GM21723 (cell line): ENCODE data around the gene ST3GAL3.

ENCODE experiments used
- ATAC-seq: cut with Tn5 transposase; IDR thresholded peaks from one replicate; pipeline ENCODE4 v1.9.1; 2021; ENCODE audit warnings: mild to moderate bottlenecking, moderate library complexity; ENCODE audit not compliant: unreplicated experiment

Gene ST3GAL3

DNA sequence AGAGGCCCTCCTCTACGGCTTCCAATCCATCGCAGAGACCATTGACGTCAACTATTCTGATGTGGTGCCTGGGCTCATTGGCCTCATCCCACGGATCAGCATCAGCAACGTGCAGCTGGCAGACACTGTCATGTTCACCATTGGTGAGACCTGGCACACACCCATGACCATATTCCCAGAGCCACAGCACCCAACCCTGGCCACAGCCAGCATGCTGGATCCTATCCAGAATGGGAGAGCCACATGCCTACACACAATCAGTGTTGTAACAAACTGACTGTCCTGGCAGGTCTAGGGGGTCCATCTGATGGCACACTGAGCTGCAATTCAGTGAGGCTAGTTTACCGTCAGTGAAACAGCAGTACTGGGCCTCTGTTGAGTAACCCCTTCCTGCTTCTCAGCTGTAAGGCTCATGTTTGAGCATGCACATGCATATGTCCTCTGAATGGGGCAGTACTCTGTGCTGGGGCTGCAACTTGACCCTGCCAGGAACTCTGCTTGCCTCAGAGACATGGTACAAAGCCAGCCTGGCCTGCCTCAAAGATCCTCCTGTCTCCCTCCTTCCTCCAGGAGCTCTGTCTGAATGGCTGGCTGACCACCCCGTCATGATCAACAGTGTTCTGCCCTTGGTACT lies 250.2 kb downstream of the ST3GAL3 start:
- no peak for ATAC-seq

DNA sequence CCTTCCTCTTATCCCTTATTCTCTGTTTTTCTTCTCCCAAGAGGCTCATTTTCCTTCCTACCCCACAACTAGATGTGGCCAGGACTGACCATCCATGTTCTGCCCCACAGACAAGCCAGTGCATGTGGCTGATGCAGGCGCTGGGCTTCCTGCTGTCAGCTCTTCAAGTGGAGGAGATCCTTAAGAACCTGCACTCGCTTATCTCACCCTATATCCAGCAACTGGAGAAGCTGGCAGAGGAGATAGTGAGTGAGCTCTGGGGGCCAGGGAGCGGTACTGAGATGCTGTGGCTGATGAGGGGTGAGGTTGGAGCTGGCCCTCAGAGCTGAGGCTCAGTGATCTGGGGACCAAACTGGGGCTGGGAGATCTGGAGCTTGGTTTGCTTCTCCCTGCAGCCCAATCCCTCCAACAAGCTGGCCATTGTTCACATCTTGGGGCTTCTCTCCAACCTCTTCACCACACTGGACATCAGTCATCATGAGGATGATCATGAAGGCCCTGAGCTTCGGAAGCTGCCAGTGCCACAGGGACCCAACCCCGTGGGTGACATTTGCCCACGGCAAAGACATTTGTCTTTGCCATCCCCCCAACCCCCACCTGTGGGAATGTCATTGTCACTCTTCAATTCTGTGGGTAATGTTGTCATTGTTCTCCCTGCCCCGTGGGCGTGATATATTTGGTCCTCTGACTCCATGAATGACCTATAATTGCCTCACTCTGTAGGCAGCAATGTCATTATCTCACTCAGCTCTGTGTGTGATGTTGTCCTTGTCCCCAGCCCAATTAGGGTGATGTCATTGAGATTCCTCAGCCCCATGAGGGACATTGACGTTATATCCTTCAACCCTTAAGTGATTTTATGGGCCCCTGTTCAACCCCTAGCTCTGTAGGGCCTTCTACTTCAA lies 251.3 kb downstream of the ST3GAL3 start:
- ATAC-seq, result no peak

DNA sequence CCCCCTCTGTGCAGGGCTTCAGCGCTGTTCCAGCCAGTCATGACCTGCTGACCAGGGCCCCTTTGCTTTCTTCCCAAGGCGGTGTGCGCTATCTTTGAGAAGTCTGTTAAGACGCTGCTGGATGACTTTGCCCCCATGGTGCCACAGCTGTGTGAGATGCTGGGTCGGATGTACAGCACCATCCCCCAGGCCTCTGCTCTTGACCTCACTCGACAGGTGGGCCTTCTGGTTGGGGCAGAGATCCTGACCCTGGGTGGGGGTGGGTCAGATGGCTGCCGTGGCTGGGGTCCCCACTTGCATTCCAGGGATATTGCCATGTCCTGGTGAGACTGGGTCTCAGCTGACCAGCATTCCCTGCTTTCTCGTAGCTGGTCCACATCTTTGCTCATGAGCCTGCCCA lies 253.5 kb downstream of the ST3GAL3 start:
- no peak for ATAC-seq

DNA sequence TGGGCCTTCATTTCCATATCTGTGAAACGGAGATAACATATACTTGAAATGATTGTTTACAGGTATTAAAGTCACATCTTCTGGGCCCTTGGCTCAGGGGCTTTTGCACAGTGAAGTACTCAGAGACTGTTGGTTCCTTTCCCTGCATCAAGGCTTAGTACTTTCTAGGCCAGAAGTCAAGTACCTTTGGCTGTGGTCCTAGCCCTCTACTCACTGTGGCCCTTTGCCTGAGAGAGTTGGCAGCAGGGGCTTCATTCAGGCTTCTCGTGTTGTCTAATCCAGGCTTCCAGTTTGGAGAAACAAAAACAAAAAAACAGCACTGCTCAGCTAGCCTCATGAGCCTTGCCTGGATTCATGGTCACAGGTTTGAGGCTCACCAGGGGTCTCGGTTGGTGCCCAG lies 254.4 kb downstream of the ST3GAL3 start:
- ATAC-seq, result no peak

DNA sequence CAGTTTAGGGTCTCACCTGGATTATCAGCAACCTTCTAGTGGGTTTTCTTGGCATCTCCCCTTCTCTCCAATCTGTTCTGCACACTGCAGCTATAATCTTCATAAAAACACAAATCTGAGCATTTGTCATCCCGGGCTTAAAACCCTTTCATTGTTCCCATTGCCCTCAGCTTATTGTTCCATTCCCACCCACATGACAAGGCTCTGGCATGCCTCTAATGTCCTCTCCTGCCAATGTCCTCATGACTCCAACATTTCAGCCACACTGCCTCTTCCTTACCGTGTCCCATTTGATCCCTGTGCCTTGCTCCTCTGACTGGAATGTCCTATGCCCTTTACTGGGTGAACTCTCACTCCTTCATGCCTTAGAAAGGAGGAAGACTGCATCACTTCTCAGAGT lies 255.0 kb downstream of the ST3GAL3 start:
- ATAC-seq, result no peak

DNA sequence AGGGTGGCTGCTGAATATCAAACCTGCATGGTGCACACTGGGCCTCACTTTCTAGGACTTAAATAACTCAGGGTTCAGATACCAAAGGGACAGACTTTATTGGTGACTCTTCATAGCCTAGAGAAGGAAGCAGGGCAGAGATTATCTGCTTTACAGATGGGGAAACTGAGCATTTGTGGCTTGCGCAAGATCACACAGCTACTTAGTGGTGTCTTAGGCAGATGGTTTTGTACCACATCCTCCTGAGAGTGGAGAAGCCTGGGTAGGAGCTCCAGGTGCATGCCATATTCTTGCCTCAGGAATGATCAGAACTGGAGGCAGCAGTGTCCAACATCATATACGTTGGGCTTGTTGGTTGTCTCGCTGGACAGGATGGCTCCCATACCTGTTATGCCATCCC lies 255.7 kb downstream of the ST3GAL3 start:
- ATAC-seq, result no peak

DNA sequence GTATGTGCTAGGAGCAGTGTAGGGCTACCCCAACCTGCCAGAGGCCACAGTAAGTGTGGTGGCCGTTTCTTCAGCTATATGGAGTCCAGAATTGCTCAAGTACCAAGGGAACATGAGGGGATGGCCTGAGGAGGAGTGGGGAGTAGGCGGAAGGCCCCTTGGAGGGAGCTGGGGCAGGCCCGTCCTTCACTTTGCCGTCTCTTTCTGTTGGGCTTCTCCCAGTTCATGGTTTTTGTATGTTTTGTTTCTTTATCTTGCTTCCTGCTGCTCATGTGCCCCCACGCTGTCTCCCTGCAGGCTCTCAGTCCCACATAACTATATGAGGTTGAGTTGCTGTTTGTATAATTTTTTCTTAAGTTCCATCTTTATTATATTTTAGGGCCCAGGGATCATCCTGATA lies 256.6 kb downstream of the ST3GAL3 start:
- no peak for ATAC-seq

DNA sequence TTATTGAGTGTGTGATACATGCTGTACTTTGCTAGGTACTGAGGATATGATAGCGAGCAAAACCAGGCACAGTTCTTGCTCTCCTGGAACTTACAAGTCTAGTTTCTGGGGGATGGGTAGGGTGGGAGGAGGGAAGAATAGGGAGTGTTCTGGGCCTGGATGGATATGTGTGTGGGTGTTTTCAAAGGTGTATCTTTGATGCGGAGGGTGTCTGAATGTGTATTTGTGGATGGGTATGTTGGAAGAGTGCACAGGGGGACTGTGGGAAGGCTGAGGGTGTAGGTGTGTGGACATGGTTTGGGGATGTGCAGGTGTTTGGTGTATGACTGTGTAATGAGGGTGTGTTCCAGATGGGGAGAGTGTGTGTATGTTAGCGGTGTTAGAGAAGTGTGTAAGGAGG lies 258.0 kb downstream of the ST3GAL3 start:
- ATAC-seq, result no peak

DNA sequence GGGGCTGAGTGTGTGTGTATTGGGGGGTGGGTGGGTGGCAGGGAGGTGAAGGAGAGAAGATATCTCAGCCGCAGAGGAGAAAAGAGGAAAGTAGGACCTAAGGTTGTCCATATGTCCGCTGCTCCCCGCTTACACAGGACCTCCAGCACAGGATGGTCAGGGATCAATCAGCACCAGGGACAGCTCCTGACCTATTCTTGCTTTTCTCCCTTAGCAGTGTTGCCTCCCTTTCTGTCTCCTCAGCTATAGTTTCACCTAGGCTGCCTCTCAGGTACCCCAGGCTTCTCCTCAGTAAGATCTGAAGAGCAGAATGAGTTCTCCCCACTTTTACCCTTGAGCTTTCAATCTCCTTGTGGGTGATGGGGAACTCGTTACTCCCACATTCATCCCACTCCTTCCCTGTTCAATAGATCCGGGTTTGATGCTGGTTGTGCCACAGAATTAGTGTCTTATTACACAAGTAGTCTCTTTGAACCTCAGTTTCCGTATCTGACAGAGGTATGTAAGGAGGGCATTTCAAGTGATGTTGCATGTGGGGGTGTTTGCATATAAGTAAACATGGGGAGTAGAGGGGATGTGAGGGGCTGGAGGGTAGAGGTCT lies 261.1 kb downstream of the ST3GAL3 start:
- no peak for ATAC-seq

DNA sequence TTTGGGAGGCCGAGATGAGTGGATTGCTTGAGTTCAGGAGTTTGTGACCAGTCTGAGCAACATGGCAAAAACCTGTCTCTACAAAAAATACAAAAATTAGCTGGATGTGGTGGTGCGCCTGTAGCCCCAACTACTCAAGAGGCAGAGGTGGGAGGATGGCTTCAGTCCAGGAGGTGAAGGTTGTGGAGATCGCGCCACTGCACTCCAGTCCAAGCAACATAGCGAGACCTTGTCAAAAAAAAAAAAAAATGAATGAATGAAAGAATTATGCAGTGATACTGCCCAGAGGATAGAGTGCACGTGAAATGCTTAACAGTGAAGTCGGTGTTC lies 262.0 kb downstream of the ST3GAL3 start:
- no peak for ATAC-seq

DNA sequence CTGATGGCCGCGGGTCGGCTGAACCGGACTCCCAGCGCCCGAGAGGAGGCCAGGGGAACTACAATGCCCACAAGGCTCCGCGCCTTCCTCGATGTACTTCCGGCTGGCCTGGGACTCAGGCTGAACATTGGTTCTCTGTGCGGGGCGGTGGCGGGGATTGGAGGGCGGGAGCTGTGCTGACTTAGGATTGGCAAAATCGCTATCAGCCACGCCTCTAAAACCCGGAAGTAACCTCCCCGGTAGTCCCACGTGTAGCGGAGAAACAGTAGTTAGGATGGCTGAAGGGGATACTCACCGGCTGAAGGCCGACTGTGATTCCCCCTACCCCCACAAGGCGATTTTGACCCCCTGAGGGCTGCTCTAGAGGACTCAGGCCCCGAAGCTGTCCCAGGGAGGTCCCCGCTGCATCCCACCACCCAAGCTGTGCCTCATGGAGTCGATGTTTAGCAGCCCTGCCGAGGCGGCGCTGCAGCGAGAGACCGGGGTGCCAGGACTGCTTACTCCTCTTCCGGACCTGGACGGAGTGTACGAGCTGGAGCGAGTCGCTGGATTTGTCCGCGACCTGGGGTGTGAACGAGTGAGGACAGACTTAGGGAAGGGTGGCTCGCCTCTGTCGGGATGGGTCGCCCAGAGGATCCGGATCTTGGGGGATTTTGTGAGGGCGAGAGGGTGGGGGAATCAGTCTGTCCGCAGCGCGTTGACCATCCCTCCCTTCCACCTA lies 262.6 kb downstream of the ST3GAL3 start, which contains the start of gene DPH2:
Gene DPH2 (plus strand): TSS at position 265 of the 721 bp plus-strand sequence. CDS start 166 bp downstream, at position 431.
- ATAC-seq, result peak; percentile 70

DNA sequence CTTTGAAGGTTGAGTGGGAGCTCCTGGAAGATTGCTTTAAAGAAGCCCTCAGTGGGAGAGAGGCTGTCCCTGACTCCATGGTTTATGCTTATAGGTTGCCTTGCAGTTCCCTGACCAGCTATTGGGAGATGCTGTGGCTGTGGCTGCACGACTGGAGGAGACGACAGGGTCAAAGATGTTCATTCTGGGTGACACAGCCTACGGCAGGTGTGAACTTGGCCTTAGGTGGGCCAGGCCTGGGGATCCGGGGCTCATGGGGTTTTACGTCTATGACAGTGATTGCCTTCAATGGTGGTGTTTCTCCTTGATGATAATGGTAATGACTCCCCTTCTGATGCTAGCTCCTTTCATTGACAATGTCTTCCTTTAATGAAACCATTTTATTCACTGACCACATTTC lies 263.2 kb downstream of the ST3GAL3 start:
- no peak for ATAC-seq

DNA sequence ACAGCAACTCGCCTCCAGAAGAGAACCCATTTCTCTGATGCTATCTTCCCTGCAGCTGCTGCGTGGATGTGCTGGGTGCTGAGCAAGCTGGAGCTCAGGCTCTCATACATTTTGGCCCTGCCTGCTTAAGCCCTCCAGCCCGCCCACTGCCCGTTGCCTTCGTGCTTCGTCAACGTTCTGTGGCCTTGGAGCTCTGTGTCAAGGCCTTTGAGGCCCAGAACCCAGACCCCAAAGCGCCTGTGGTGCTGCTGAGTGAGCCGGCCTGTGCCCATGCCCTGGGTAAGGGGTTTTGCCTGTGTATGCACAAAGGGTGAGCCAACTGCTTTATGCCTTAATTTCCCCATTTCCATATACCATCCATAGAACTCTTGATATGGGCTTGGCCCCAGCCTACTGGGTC lies 263.6 kb downstream of the ST3GAL3 start:
- ATAC-seq, result no peak

DNA sequence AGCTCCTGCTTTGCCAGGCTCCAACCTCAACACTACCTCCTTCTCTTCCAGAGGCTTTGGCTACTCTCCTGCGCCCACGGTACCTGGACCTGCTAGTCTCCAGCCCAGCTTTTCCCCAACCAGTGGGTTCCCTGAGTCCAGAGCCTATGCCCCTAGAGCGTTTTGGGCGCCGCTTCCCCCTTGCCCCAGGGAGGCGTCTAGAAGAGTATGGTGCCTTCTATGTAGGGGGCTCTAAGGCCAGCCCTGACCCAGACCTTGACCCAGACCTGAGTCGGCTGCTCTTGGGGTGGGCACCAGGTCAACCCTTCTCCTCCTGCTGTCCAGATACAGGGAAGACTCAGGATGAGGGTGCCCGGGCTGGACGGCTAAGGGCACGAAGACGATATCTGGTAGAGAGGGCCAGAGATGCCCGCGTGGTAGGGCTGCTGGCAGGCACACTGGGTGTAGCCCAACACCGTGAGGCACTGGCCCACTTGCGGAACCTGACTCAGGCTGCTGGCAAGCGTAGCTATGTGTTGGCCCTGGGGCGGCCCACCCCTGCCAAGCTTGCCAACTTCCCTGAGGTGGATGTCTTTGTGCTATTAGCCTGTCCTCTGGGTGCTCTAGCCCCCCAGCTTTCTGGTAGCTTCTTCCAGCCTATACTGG lies 264.1 kb downstream of the ST3GAL3 start:
- no peak for ATAC-seq

DNA sequence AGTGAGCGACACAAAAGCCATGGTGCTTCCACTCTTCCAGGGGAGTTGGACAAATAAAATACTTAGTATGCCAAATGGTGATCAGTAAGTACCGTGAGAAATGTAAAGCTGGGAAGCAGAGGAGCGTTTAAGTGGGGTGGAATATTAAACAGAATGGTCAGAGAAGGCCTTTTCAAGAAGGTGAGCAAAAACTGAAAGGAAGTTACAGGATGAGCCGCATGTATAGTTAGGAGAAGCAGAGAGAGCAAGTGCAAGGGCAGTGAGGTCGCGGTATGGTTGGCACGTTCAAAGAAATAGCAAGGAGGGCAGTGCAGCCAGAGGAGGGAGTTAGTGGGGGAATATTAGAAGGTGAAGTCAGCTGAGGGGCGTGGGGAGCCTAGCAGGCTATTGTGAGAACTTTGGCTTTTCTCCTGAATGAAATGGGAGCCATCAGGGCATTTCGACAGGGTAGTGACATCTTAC lies 266.7 kb downstream of the ST3GAL3 start:
- no peak for ATAC-seq

DNA sequence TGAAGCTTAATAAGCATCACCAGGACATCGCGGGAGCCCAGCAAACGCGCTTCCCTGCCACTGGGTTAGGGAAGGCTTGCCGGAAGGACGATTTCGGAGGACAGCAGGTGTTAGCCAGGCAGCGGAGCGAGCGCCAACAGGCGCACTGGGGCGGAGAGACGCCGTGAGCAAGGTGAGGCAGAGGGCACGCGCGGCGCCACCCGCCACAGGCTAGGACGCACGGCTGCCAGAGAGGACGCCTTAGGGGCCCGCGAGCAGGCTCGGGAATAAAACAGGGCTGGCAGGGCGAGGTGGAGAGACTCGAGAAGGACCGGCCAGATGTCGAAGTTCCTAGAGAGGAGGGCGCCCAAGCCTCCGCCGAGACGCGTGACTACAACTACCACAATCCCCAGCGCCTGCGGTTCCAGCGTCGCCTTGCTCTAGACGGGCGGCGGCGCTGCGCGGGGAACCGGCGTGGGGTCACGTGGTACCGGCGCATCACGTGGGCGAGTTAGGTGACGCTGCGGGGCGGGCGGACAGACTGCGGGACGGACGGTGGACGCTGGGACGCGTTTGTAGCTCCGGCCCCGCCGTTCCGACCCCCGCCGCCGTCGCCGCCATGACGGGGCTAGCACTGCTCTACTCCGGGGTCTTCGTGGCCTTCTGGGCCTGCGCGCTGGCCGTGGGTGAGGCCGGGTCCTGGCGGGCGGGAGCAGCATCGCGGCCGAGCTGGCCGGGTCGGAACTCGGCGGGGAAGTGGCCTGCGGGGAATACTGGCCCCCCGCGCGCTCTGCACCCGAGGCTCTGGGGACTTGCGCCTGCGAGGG lies 267.3 kb downstream of the ST3GAL3 start, which contains the start of gene ATP6V0B:
Gene ATP6V0B (plus strand): TSS at position 518 of the 806 bp plus-strand sequence. CDS start 81 bp downstream, at position 599.
- ATAC-seq, result peak; percentile 61

DNA sequence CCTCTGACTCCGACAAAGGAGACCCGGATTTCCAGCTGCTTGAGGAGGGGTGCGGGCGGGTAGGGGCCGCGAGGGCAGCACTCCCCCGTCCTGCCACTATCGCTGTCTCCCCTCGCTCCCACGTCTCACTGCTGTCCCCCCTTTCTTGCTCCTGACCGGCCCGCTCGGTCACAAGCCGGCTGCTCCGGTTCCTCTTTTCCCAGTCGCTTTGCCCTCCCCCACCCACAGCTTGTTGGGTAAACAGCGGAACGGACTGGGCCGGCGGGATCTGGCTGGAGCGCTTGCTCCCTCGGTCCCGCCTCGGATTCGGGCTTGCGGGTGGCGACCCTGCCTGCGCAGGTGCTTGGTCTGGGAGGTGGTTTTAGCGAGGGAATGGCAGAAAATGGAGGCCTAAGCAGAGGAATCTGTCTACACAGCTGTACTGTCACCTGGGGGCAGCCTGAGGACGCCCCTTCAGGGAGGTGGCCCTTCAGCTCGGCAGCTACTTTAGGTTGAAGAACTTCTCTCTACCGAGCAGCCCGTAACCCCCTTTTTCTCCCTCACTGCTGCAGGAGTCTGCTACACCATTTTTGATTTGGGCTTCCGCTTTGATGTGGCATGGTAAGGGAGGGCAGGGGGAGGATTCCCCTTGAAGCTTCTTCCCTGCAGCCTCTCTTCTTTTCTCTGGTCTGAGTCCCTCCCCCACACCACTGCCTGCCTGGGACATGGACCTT lies 268.1 kb downstream of the ST3GAL3 start:
- ATAC-seq, result peak; percentile 3

DNA sequence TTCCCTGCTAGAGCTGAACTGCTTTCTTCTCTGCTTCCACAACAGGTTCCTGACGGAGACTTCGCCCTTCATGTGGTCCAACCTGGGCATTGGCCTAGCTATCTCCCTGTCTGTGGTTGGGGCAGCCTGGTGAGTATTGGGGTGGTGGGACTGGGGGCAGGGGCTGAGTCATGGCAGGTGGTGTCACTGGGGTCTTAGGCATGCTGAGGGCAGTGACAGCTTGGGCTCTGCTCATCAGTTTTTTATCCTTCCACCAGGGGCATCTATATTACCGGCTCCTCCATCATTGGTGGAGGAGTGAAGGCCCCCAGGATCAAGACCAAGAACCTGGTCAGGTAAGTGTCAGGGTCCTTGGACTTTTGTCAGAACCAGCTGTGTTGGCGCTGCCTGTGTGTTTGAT lies 268.7 kb downstream of the ST3GAL3 start:
- no peak for ATAC-seq

DNA sequence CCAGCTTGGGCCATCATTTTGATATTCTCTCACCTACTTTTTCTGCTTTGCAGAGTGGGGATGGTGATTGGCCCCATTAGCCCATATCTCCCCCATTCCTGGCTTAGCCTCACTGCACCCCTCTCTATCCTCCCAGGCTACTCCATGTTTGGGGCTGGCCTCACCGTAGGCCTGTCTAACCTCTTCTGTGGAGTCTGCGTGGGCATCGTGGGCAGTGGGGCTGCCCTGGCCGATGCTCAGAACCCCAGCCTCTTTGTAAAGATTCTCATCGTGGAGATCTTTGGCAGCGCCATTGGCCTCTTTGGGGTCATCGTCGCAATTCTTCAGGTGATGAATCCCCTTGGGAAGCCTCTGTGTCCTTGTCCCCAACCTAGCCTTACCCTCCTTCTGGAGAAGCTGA lies 269.6 kb downstream of the ST3GAL3 start:
- no peak for ATAC-seq
